ENCODE results near the gene NFIA.

DNA sequence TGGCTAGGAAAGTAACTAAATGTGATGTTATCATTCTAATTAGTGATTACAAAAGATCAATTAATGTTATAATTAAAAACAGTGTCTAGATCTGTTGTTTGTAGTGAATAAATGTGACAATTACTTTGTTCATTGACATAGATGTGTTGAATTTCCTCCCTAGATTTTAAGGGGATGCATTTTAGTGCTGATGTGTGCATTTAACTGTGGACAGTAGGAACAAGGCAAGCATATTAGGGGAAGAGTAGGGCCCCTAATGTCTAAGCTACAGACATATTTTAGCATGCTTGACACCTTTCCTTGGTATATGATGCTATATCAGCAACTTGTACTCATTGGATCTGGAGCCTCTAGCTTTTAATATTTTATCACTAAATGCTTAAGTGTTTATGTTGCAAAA, 48.9 kb downstream of the NFIA start:
- TF ChIP-seq, protein P1, sequence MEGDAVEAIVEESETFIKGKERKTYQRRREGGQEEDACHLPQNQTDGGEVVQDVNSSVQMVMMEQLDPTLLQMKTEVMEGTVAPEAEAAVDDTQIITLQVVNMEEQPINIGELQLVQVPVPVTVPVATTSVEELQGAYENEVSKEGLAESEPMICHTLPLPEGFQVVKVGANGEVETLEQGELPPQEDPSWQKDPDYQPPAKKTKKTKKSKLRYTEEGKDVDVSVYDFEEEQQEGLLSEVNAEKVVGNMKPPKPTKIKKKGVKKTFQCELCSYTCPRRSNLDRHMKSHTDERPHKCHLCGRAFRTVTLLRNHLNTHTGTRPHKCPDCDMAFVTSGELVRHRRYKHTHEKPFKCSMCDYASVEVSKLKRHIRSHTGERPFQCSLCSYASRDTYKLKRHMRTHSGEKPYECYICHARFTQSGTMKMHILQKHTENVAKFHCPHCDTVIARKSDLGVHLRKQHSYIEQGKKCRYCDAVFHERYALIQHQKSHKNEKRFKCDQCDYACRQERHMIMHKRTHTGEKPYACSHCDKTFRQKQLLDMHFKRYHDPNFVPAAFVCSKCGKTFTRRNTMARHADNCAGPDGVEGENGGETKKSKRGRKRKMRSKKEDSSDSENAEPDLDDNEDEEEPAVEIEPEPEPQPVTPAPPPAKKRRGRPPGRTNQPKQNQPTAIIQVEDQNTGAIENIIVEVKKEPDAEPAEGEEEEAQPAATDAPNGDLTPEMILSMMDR (conservative IDR thresholded peaks at IDR 0.05 in 1 of 2, IDR thresholded peaks at IDR 0.05 in 1 of 2; ENCODE audit: low read depth in 1 of 2, low read length in 2 of 2), result no peak
- no peak for TF ChIP-seq EZH2 (IDR thresholded peaks at IDR 0.05; ENCODE audit: low read length, missing control alignments)

All from fibroblast of lung (primary cell).